Panc1 (cell line): ENCODE results near the gene TPBGL. TPM values are rescaled to one million over a fixed set of nuclear protein-coding genes. Genes with fewer than 3 reads are reported as not detected.

Experiments
- ATAC-seq: fragments of 200-7000 bp; cut with Tn5 transposase; 2 replicates; pipeline ENCODE4 v1.9.1; 2020; ENCODE audit warnings: mild to moderate bottlenecking, moderate library complexity
- BruUV-seq: library from RNA; stranded (reverse); fragments of 400-500 nt; replicated peaks from 2 replicates; lab custom pipeline; 2021; lab: Mats Ljungman, UMichigan
- CTCF ChIA-PET: fragments of 300-600 bp; sonication (Branson Sonifier 250); formaldehyde crosslinking; loops from one replicate; lab custom pipeline; 2022; ENCODE audit warnings: antibody characterized with exemption; lab: Charles Lee
- POLR2A ChIA-PET: fragments of 300-600 bp; sonication (Branson Sonifier 250); formaldehyde crosslinking; loops from one replicate; lab custom pipeline; 2022; ENCODE audit warnings: antibody characterized with exemption; lab: Charles Lee
- DNase-seq: peaks from one replicate; pipeline ENCODE4 v3.0.0-alpha.2; 2010; ENCODE audit warnings: low read depth, low spot score
- H3K27ac ChIP-seq: 2 replicates; pipeline ENCODE4 v1.5.1; 2011; ENCODE audit warnings: mild to moderate bottlenecking, low read length, inconsistent platforms
- H3K27me3 ChIP-seq: fragments of 200-500 bp; sonication (Bioruptor generic); 2 replicates; pipeline ENCODE4 v1.6.0; 2014; ENCODE audit warnings: low read length, inconsistent platforms; ENCODE audit not compliant: control insufficient read depth, insufficient read depth
- H3K36me3 ChIP-seq: fragments of 200-500 bp; sonication (Bioruptor generic); 2 replicates; pipeline ENCODE4 v1.5.1; 2014; ENCODE audit warnings: inconsistent platforms, mild to moderate bottlenecking, low read length, moderate library complexity; ENCODE audit not compliant: control insufficient read depth, insufficient read depth
- H3K4me1 ChIP-seq: 2 replicates; pipeline ENCODE4 v1.5.1; 2011; ENCODE audit warnings: inconsistent platforms, mild to moderate bottlenecking, low read length, moderate library complexity; ENCODE audit not compliant: control insufficient read depth, insufficient read depth
- H3K4me3 ChIP-seq, 2 experiments: 2 replicates each; pipeline ENCODE4 v1.5.1; 2011 to 2012; ENCODE audit warnings: low read depth in 2 of 2, low read length in 2 of 2, mild to moderate bottlenecking in 2 of 2, inconsistent platforms in 1 of 2, moderate library complexity in 1 of 2
- H3K9me3 ChIP-seq: fragments of 200-500 bp; sonication (Bioruptor generic); 2 replicates; pipeline ENCODE4 v1.5.1; 2014; ENCODE audit warnings: low read depth, mild to moderate bottlenecking, inconsistent platforms, low read length, moderate library complexity; ENCODE audit not compliant: control insufficient read depth, insufficient read depth
- POLR2AphosphoS5 ChIP-seq: IDR thresholded peaks from 2 replicates; pipeline ENCODE4 v1.6.1; 2012; ENCODE audit warnings: mild to moderate bottlenecking, low read depth, low read length, moderate library complexity
- SIN3A ChIP-seq: IDR thresholded peaks from 2 replicates; pipeline ENCODE4 v1.6.1; 2012; ENCODE audit warnings: low read depth, mild to moderate bottlenecking, low read length, moderate library complexity, borderline replicate concordance; ENCODE audit not compliant: insufficient read depth
- TCF7L2 ChIP-seq: IDR thresholded peaks from 2 replicates; pipeline ENCODE4 v1.6.1; 2011; ENCODE audit warnings: mild to moderate bottlenecking, low read depth, low read length, inconsistent platforms
- in situ Hi-C: cut with HindIII; loops from 2 replicates; pipeline ENCODE4 v1.10.0; 2016; ENCODE audit warnings: low sequenced_read_pairs, low pct_unique_long_range_greater_than_20kb
- intact Hi-C: fragments of 100-400 bp; cut with micrococcal nuclease; formaldehyde crosslinking; loops from one replicate; pipeline ENCODE4 v1.10.0; 2022; ENCODE audit not compliant: unreplicated experiment
- total RNA-seq: library from RNA; stranded (reverse); gene quantifications from one replicate; pipeline ENCODE4 v1.2.1, GENCODE V29; 2021; ENCODE audit not compliant: unreplicated experiment
- TF ChIP-seq, protein P1 (sequence below): fragments of 450-650 bp; IDR thresholded peaks from 2 replicates; pipeline ENCODE4 v1.5.1; 2017; ENCODE audit warnings: mild to moderate bottlenecking
- TF ChIP-seq, protein P2 (sequence below), 2 experiments: IDR thresholded peaks; 2 replicates each; pipeline ENCODE4 v1.6.1; 2011 to 2012; ENCODE audit warnings: low read depth in 2 of 2, control low read depth in 1 of 2, low read length in 1 of 2, mild to moderate bottlenecking in 1 of 2, moderate library complexity in 1 of 2; ENCODE audit not compliant: insufficient read depth in 1 of 2

Gene TPBGL
- total RNA-seq, 1 experiment from 2014 or later, result 0.54 TPM

DNA sequence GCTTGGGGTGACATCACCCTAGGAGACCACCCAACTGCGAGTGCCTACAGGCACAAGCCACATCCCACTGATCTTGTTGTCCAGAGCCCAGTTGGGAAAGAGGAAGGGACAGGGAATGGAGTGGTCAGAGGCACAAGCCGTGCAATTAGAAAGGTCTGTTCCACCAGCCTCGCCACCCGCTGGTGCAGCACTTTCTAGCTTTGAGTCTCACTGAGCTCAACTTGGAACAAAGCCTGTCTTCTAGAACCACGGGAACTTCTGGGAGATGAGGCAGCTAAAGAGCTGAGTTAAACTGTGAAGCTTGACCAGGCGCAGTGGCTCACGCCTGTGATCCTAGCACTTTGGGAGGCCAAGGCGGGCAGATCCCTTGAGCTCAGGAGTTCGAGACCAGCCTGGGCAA is 29.3 kb downstream of the TPBGL start:
- DNase-seq, result no peak
- in situ Hi-C loops, result no loop called here
- ChIA-PET POLR2A (interaction anchor here (0.7 kb wide), 1 partner anchor 231 kb away, joined by 3 read pairs; no protein-coding TSS in a partner anchor), CTCF (interaction anchor here (0.8 kb wide), 1 partner anchor 125 kb away, joined by 3 read pairs; no protein-coding TSS in a partner anchor)
- TF ChIP-seq, protein P1, sequence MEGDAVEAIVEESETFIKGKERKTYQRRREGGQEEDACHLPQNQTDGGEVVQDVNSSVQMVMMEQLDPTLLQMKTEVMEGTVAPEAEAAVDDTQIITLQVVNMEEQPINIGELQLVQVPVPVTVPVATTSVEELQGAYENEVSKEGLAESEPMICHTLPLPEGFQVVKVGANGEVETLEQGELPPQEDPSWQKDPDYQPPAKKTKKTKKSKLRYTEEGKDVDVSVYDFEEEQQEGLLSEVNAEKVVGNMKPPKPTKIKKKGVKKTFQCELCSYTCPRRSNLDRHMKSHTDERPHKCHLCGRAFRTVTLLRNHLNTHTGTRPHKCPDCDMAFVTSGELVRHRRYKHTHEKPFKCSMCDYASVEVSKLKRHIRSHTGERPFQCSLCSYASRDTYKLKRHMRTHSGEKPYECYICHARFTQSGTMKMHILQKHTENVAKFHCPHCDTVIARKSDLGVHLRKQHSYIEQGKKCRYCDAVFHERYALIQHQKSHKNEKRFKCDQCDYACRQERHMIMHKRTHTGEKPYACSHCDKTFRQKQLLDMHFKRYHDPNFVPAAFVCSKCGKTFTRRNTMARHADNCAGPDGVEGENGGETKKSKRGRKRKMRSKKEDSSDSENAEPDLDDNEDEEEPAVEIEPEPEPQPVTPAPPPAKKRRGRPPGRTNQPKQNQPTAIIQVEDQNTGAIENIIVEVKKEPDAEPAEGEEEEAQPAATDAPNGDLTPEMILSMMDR, result no peak
- TF ChIP-seq SIN3A, result no peak
- no peak for TF ChIP-seq TCF7L2
- TF ChIP-seq, protein P2, sequence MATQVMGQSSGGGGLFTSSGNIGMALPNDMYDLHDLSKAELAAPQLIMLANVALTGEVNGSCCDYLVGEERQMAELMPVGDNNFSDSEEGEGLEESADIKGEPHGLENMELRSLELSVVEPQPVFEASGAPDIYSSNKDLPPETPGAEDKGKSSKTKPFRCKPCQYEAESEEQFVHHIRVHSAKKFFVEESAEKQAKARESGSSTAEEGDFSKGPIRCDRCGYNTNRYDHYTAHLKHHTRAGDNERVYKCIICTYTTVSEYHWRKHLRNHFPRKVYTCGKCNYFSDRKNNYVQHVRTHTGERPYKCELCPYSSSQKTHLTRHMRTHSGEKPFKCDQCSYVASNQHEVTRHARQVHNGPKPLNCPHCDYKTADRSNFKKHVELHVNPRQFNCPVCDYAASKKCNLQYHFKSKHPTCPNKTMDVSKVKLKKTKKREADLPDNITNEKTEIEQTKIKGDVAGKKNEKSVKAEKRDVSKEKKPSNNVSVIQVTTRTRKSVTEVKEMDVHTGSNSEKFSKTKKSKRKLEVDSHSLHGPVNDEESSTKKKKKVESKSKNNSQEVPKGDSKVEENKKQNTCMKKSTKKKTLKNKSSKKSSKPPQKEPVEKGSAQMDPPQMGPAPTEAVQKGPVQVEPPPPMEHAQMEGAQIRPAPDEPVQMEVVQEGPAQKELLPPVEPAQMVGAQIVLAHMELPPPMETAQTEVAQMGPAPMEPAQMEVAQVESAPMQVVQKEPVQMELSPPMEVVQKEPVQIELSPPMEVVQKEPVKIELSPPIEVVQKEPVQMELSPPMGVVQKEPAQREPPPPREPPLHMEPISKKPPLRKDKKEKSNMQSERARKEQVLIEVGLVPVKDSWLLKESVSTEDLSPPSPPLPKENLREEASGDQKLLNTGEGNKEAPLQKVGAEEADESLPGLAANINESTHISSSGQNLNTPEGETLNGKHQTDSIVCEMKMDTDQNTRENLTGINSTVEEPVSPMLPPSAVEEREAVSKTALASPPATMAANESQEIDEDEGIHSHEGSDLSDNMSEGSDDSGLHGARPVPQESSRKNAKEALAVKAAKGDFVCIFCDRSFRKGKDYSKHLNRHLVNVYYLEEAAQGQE (IDR thresholded peaks at IDR 0.05; ENCODE audit: insufficient read depth in 1 of 2, low read depth in 2 of 2, low read length in 1 of 2), result no peak
- no TSS peak for BruUV-seq
- H3K36me3 ChIP-seq, result peaks cover 7% of the 10 kb centered on the region; the same call in 1 of the 2 replicates
- no peak overlapping the region for H3K4me3 ChIP-seq
- H3K27me3 ChIP-seq, result no peaks in the 10 kb centered on the region
- ATAC-seq, result no peak
- H3K4me1 ChIP-seq, result no peaks in the 10 kb centered on the region
- no peak overlapping the region for H3K27ac ChIP-seq
- H3K9me3 ChIP-seq, result no peaks in the 10 kb centered on the region
- intact Hi-C loops, result no loop called here

DNA sequence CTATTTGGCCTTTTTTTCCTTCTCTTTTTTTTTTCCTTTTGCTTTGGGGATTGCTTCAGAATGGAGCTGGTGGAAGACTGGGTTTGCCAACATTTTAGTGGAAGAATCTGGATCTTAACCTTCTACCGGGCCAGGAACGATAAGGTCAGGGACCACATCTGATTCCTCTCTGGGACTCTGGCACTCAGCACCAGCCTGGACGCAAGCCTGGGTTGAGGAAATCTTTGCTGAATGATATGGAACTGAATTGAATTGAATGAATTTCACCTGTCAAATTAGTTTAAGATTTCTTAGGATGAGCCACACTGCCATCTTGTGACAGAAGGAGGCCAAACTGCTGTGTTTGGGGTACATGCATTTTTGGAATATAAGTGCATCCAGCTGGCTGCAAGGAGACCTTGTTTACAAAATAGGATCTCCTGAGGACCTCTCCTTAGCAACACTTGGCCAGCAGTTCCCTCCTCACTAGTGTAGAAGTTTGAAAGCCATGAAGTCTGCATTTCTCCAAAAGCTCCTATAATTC is 30.4 kb downstream of the TPBGL start:
- Histone ChIP-seq H3K4me3 (no peak overlapping the region), H3K4me1 (no peaks in the 10 kb centered on the region), H3K27me3 (no peaks in the 10 kb centered on the region), H3K27ac (no peak overlapping the region), H3K36me3 (peaks cover 8% of the 10 kb centered on the region; the same call in 1 of the 2 replicates), H3K9me3 (no peaks in the 10 kb centered on the region)
- ChIA-PET POLR2A (no interaction called here), CTCF (interaction anchor here (0.6 to 0.7 kb wide), 2 partner anchors 11 to 1733 kb away, joined by 3 read pairs; no protein-coding TSS in a partner anchor)
- intact Hi-C loops (no loop called here), in situ Hi-C loops (no loop called here)
- TF ChIP-seq, protein P2 (IDR thresholded peaks at IDR 0.05; ENCODE audit: insufficient read depth in 1 of 2, low read depth in 2 of 2, low read length in 1 of 2), result no peak
- TF ChIP-seq POLR2AphosphoS5, result no peak
- TF ChIP-seq SIN3A, result no peak
- TF ChIP-seq TCF7L2, result no peak
- TF ChIP-seq, protein P1, result peak; percentile 62
- BruUV-seq, result no TSS peak
- no peak for ATAC-seq
- no peak for DNase-seq
